ENCODE measurements around the gene PYCR2. TPM values are rescaled to one million over a fixed set of nuclear protein-coding genes. Genes with fewer than 3 reads are reported as not detected.
A peak's percentile ranks its signal among the peaks of the same experiment; 100 is the strongest.

The PYCR2 gene
- polyA plus RNA-seq, 12 donors: 28.0 to 44.2 (median 32.4) TPM; not detected in 1

DNA sequence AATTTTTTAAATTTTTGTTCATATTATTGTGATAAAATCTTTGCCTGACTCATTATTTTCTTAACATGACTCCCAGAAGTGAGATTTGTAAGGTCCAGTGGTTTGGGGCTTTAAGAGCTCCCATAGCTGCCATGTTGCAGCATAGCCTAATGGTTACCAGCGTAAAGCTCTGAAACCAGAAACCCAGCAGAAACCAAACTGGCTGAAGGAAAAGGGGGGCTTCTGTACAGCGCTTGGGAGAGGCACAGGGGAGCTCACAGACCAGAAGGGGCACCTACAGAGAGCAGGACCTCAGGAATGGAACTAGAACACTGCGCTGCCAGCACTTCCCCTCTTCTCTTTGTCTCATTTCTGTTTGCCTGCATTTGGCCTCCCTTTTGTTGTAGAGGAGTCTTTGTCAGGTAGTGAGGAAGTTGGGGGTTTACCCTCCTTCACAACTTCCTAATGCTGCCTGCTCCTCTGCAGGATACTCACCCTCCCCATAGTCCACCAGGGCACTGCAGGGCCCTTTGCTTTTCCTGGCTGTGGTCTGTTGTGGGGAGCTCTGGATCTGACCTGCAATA, 2.6 kb upstream of the PYCR2 start:
- no peak for DNase-seq

DNA sequence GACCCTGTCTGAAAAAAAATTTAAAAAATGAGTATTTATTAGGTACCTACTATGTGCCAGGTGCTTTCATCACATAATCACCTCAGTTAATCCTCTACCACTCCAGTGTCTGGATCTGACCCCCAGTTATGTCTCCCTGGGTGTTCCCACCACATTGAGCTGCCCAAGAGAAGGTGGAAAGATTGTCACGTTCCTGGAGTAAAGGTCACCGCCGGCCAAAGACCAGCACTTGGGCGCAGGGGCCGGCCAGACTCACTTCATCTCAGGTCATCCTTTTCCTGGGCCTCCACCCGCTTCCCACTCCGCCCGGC, 714 bp downstream of the PYCR2 start:
- DNase-seq: no peak

DNA sequence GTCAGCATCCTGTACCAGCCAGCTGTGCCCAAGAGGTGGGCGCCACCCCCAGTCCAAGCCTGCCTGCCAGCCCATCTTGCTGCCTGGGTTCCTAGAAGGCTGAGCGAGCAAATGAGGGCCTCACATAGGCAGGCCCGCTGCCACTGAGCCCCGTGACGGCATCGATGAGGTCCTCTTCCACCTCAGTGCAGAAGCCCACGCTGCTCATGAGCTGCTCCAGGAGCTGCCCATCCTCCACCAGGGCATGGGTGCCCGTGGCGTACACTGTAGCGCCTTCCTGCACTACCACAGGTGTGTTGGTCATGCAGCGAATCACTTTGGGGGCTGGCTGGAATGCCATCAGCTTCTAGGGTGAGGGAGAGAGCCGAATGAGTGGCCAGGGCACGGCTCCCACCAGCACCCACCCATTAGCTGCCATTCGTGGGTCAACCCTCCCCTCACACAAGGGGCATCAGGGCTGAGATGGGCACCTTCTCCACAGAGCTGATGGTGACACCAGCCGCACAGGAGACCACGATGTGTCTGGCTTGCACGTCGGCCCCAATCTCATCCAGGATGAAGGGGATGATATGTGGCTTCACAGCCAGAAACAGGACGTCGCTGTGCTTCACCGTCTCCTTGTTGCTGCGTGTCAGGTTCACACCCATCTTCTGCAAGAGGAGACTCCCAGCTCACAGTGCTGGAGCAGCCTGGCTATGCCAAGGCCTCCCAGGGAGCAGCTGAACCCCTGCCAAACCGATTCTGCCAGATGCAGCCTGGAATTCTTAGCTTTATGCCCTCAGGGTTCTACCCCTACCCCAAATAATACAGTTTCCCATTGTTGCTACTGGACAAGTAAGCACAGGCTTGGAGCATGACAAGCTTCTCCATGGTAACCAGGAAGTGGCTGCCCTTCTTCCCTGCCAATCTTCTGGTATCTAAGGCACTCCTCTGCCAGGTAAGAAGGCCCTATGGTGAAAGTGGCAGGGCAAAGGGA, 2.0 kb downstream of the PYCR2 start:
- DNase-seq: no peak

DNA sequence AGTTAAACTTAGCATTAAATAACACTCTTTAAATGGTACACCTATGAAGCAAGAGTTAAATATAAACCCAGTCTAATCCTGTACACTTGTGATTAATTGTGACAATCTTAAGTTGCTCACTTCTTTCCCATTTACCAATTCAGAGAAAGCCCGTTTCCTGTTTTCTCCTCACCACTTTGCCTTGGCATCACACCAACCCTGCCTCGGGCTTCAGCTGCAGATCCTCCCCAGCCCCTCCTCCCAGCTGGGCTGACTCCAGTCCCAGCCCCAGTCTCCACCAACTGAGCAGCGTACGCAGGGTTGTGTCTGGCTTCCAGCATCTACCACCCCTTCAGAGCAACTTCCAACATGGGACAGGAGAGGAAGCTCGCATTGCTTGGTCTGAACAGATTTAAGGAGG, 4.1 kb downstream of the PYCR2 start:
- no peak for DNase-seq

DNA sequence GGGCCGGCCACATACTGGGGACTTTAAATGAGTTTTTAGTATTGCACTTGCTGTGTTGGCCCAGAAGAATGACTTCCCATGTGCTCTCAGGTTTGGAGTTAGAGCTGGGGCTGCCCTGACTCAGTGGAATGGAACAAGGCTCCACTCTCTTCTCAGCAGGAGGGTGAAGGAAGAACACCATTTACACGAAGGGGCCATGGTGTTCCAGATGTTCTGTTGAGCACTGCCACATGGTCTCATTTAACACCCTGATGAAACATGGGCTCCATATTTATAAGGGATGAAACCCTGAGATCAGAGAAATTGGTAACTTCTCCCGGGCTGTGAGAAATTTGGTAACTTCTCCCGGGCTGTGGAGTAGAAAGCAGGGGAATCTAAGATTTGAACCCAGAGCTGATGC, 5.8 kb downstream of the PYCR2 start:
- no peak for DNase-seq

DNA sequence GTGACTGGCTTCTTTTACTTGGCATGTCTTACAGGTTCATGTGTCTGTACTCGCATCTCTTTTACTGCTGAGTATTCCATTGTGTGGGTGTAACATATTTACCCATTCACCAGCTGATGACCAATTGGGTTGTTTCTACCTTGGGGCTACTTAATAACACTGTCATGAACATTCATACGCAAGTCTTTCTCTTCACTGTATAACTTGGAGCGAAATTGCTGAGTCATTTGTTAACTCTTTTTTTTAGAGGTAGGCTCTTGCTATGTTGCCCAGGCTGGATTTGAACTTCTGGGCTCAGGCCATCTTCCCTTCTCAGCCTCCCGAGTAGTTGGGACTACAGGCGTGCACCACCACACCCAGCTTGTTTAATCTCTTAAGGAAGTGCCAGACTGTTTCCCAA, 6.5 kb downstream of the PYCR2 start:
- DNase-seq: no peak

DNA sequence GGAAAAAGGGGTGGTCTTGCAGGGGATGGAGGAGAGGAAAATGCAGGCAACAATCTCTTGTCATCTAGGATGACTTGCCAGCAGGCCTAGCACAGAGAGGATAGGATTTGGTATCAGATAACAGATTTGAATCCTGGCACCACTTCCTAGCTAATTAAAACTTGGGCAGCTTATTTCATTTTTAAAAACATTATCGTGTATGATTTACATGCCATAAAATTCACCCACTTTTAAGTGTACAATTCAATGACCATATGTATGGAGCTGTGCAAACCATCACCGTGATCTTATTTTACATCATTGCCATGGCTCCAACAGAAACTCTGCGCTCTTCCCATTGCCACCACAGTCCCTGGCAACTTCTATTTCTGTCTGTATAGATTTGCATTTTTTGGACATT, 6.9 kb downstream of the PYCR2 start:
- no peak for DNase-seq

DNA sequence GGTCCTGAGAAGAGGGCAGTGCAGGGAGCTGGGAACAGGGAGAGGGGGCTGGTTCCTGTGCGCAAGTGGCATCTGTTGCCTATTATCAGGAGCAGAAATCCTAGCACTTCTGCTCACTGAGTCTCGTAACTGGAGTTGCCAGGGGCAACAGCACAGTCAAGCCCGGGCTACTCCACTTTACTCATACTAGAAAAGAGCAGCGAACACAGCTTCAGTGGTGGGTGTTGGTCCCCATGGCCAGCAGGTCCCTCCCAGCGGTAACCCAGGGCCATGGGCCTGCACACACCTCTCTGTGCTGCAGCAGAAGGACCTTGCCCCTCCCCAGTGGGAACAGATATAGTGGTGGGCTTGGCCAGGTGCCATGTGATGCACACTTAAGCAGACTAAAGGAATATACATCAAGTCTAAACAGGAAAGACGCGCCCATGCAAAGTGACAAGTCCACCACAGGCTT, 8.5 kb downstream of the PYCR2 start:
- DNase-seq: no peak

DNA sequence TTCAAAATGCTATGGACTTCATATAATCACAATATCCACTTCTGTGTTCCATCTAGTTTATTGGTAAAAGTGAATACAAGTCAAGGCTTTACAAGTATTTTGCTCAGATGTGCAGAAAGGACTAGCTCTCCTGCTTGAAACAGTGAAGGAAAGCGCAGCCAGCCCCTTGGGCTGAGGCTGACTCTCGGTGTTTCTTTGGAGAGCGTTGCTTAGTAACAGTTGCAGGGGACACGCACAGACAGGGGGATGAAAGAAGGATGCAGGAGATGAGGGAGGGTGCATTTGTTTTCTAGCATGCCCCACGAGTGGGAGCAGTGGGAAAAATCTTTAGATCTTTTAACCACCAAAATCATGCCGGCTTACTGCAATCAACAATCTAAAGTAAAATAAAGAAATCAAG, 9.1 kb downstream of the PYCR2 start:
- no peak for DNase-seq

DNA sequence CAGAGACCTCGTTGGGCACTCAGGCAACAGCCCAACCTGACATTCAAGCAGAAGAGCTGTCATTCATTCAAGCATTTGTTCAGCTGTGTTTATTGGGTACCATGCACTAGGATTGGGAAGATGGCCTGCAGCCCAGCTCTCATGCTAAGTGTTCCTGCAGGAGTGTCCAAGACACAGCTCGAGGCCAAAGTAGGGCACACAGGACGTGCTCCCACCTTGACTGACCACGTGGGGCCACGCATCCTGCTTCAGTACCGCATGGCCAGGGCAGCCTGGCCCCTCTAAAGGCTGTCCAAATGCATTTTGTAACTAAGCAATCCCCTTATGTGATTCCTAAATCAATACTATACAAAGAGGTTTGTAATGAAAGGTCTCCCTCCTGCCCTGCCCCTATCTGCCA, 9.7 kb downstream of the PYCR2 start:
- DNase-seq: no peak

DNA sequence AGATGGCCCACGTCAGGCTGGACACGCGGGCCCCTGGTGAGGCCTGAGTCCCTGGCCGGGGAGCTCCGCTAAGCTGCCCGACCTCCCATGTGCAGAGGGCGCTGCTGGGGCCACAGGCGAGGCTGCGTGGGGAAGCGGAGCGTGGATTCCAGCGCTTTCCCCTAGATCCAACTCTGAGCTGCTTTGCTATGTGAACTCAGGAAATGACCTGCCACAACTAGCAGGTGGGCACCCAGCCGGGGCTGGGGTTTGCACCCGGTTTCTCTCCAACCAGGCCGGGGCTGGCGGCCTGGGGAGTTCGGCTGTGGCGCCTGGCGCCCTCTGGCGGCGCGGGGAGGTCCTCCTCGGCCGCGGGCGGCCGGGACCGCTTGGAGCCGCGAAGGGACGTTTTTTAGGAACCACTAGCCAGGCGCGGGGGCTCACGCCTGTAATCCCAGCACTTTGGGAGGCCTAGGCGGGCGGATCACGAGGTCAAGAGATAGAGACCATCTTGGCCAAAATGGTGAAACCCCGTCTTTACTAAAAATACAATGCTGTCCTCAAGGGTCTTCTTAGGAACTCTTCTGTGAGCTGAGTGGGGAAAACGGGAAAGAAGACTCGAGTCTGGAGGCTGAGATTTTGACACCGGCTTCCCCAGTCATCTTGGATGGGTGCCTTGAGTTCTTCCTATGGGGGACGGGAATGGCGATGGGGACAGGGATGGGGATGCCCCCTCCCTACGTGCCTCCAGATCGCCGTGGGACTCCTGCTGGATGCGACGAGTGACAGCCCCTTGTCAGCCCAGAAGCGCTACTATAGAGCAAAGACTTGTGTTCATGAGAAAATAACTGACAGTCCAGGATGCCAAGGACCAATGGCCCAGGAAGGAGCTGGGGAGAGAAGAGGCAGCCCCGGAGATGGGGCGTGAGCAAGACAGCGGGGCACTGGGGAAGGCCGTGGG, 12.6 kb downstream of the PYCR2 start:
- DNase-seq: peak; percentile 61

DNA sequence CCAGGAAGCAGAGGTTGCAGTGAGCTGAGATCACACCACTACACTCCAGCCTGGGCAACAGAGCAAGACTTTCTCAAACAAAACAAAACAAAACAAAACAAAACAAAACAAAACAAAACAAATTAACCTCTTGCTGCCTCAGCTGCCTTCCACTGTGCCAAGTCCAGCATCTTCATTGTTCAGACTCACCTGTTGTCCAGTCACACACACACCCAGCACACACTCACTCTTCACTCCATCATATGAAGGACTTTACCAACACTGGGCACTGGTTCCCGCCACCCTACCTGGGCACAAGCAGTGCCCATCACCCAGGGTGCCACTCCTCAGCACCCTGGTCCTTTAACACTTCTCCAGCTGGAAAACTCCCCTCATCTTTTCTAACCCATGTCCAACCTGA, 14.6 kb downstream of the PYCR2 start:
- DNase-seq: no peak

DNA sequence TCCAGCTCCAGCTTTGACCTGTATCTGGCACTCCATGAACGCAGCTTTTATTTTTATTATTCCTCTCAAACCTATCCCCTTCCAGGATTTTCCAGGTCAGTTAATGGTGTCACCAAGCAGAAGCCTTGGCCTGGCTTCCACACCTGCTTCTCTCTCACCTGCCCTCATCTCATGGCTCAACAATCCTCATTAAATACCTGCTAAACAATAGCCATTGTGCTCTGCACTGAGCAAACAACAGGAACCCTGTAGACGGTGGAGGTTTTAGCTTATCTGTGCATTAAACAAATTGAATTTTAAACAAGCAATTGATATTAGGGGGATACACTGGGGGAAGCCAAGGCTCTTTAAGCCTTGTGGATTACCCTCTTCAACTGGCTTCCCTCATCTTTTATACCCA, 15.3 kb downstream of the PYCR2 start:
- DNase-seq: no peak

DNA sequence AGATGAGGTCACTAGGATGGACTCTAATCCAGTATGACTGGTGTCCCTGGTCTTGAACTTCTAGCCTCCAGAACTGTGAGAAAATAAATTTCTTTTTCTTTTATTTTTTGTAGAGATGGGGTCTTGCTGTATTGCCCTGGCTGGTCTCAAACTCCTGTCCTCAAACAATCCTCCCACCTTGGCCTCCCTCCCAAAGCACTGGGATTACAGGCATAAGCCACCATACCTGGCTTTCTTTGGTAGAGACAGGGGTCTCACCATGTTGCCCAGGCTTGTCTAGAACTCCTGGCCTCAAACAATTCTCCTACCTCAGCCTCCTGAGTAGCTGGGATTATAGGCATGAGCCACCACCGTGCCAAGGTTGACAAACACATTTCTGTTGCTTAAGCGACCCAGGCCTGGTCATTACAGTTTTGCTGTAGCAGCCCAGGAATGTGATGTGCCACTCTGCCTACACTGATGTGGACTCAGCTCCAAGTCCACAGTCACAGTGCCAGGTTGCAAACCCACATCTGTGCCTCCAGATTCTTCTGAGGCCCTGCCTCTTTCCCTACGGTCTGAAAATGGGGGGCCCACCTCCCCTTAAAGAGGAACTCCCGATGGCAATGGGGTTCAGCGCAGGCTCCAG, 15.9 kb downstream of the PYCR2 start:
- DNase-seq: no peak

DNA sequence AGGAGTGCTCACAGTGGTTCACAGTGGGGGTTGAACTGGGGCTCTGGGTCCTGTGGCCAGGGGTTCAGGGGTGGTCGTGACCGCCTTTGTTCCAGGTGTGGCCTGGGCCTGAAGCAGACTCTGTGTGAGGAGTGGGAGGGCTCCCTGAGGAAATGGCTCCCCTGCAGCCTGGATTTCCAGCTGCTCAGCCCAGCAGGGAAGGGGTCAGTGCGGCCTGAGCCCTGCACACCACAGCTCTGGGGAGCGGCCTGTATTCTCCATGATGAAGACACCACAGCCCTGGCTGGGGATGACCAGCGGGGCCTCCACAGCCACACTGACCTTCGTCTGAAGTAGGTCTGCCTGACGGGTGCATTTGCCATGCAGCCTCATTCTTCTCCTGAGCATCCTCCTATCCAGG, 16.7 kb downstream of the PYCR2 start:
- no peak for DNase-seq

DNA sequence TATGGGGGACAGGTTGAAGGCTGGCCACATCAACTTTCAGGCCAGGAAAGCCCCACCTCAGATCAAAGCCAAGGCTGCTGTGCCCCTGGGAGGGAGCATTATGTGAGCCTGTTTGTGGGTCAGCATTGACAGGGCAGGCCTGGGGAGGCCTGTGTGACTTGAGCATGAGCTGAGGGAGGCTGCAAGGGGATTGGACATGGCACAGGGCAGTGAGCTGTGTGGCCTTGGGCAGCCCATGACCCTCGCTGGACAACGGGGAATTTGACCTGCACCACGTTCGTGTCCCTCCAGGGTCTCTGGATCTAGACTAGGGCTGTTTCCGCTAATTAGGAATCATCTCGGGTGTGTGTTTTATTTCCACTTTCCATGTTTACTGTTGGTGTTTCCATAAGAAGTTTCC, 17.6 kb downstream of the PYCR2 start:
- DNase-seq: no peak

DNA sequence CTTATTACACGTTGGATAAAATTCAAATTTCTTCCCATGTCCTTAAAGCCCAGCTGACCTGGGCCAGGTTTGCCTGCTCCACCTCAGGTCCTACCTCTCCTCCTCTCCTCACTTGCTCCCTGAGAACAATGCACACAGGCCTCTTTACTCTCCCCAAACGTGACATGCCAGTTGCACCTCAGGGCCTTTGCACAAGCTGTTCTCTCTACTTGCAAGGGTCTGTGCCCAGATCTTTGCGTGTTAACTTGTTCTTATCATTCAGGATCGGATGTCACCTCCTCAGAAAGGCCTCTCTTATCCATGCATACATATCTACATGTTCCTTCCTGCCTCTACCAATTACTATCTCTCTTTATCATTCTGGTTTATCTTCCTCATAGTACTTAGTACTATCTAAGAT, 20.4 kb downstream of the PYCR2 start:
- DNase-seq: no peak

DNA sequence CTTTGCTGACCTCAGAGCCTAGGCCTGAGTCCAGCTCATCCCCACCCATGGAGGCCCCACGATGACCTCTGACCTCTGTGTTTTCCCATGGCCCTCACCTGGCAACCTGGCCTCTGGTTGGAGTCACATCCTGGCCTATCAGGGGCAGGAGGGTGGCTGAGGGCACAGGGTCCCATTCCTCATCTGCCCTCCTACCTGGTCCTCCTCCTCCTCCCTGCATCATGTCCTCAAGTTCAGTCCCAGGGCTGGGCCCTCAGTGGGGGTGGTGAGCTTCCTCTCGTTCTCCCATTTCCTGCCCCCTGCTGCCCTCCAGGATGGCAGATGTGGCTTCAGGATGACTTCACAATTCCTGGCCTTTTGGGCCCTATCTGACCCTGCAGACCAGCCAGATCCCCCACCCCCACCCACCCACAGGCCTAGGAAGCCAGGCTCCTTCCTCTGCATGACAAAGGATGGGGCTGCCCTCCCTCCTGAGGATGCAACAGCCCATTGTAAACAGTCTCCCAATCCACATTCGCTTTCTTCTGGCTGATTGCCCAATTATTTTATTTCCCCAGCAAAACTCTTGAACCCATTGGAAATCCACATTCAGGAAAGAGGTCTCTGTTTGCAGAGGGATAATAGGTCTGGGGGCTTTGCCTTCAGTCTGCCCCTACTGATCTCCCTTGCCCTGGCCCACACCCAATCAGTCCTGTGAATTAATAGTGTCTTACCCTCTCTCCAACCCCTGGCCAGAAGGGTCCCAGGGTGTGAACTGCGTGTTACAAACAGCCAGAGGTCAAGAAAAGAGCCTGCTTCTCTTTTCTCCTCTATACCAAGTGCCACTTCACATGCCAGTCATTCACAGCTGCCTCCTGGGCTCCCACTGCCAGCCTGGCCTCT, 24.8 kb downstream of the PYCR2 start:
- DNase-seq: no peak

DNA sequence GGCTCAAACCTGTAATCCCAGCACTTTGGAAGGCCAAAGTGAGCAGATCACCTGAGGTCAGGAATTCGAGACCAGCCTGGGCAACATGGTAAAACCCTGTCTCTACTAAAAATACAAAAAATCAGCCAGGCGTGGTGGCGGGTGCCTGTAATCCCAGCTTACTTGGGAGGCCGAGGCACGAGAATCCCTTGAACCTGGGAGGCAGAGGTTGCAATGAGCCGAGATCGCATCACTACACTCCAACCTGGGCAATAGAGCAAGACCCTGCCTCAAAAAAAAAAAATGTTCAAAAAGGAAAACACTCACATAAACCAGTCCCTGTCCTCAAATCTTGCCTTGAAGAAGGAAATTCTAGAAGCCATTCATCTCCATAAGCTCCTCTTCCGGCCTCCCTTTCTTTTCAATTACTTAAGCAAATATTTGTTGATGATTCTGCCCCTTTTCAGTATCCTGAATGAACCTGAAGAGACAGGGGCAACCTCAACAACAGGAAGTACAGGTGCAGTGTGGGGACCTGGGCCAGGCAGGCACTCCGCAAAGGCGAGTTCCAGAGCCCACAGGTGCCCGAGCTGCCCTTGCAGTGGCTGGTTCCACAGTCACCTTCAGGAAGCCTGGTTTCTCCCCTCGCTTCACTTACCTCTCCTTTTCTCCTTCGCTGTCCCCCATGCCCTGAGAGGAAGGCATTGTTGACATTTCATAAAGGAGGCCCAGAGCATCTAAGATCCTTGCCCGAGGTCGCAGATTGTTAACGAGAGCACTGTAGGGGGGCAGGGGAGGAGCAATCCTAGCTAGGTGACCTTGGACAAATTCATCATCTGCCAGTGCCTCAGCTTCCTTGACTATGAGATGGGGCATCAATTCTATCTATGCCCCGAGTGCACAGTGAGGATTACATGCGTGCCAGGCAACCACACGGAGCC, 26.2 kb downstream of the PYCR2 start:
- no peak for DNase-seq
